Activated naive CD4-positive, alpha-beta T cell treated with anti-CD3 and anti-CD28 coated beads, Interleukin-2, amount 50 U/mL, for 24 hours (primary cell): ENCODE data around the gene CDC6.

Source experiments
- H3K27ac Mint-ChIP-seq: one replicate; pipeline ENCODE4 v1.8.0; 2021; ENCODE audit warnings: mild to moderate bottlenecking, mixed read lengths
- H3K27me3 Mint-ChIP-seq: one replicate; pipeline ENCODE4 v1.8.0; 2021; ENCODE audit warnings: mixed read lengths
- H3K36me3 Mint-ChIP-seq: one replicate; pipeline ENCODE4 v1.8.0; 2021; ENCODE audit warnings: mixed read lengths
- H3K4me1 Mint-ChIP-seq: one replicate; pipeline ENCODE4 v1.8.0; 2021; ENCODE audit warnings: mixed read lengths
- H3K4me3 Mint-ChIP-seq: one replicate; pipeline ENCODE4 v1.8.0; 2021; ENCODE audit warnings: mild to moderate bottlenecking, mixed read lengths
- H3K9me3 Mint-ChIP-seq: one replicate; pipeline ENCODE4 v1.8.0; 2021; ENCODE audit warnings: mixed read lengths

Gene CDC6

GRCh38 chr17:40322358-40323315 is 35.0 kb downstream of the CDC6 start:
- Mint-ChIP-seq H3K4me3 (peak overlapping the region; percentile 97), H3K27ac (peak overlapping the region; percentile 99), H3K27me3 (no peaks in the 10 kb centered on the region), H3K4me1 (peaks cover 68% of the 10 kb centered on the region), H3K9me3 (no peaks in the 10 kb centered on the region), H3K36me3 (peaks cover 2% of the 10 kb centered on the region)

GRCh38 chr17:40323391-40324381 is 36.0 kb downstream of the CDC6 start:
- Mint-ChIP-seq H3K4me3 (peak overlapping the region; percentile 97), H3K9me3 (no peaks in the 10 kb centered on the region), H3K4me1 (peaks cover 73% of the 10 kb centered on the region), H3K36me3 (peaks cover 4% of the 10 kb centered on the region), H3K27me3 (no peaks in the 10 kb centered on the region), H3K27ac (peak overlapping the region; percentile 99)

- no peaks in the 10 kb centered on the region for H3K27me3 Mint-ChIP-seq
- peak overlapping the region; percentile 97 for H3K4me3 Mint-ChIP-seq
- H3K9me3 Mint-ChIP-seq: no peaks in the 10 kb centered on the region
- H3K36me3 Mint-ChIP-seq: peaks cover 1% of the 10 kb centered on the region
- peak overlapping the region; percentile 87 for H3K27ac Mint-ChIP-seq
- H3K4me1 Mint-ChIP-seq: peaks cover 79% of the 10 kb centered on the region
Measured at GRCh38 chr17:40325156-40326013, 37.7 kb downstream of the CDC6 start.

DNA sequence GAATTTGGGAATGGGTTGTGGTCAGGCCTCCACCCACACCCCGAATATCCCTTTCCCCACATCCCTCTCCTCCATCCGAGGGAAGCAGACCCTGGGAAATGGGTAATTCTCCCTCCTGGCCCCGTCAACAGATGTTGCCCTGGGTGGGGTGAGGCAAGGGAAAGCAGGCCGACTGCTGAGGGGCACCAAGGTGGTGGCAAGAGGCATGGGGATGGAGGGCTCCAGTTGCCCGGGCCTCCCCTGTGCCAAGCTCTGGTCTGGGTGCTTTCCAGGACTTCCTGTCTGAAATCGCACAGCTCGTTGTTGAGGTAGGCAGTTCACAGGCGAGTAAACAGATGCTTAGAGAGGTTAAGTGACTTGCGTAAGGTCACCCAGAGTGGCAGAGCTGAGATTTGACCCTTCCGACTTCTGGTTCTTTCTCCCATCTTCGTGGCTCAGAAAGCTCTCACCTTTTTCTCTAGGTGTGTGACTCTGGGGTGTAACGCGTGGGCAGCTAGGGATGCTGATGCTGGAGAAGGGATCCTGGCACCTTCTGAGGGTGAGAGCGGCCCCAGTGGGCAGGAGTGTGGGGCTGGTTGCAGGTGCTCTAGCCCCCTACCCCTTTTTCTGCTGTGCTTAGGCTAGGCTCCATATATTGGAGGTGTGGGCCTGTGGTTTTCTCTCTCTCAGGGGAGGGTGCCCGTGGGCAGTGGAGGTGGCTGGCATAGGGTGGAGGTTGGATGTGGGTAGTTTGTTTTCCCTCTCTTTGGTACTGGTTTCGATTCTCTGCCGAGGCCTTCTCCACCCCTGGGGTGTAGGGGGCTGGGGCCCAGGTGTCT is 38.5 kb downstream of the CDC6 start:
- Mint-ChIP-seq H3K4me3 (peak overlapping the region; percentile 86), H3K36me3 (peaks cover 2% of the 10 kb centered on the region), H3K27me3 (no peaks in the 10 kb centered on the region), H3K4me1 (peaks cover 85% of the 10 kb centered on the region), H3K9me3 (no peaks in the 10 kb centered on the region), H3K27ac (peak overlapping the region; percentile 87)

- Mint-ChIP-seq H3K27ac (peak overlapping the region; percentile 87), H3K4me3 (peak overlapping the region; percentile 86), H3K27me3 (no peaks in the 10 kb centered on the region), H3K9me3 (no peaks in the 10 kb centered on the region), H3K36me3 (peaks cover 6% of the 10 kb centered on the region), H3K4me1 (peaks cover 85% of the 10 kb centered on the region)
Measured at GRCh38 chr17:40326832-40327199, 39.1 kb downstream of the CDC6 start.

- H3K4me1 Mint-ChIP-seq: peaks cover 85% of the 10 kb centered on the region
- peaks cover 6% of the 10 kb centered on the region for H3K36me3 Mint-ChIP-seq
- H3K4me3 Mint-ChIP-seq: peak overlapping the region; percentile 86
- no peaks in the 10 kb centered on the region for H3K27me3 Mint-ChIP-seq
- H3K27ac Mint-ChIP-seq: peak overlapping the region; percentile 70
- H3K9me3 Mint-ChIP-seq: no peaks in the 10 kb centered on the region
Measured at GRCh38 chr17:40327244-40327729, 39.6 kb downstream of the CDC6 start.

GRCh38 chr17:40327735-40328385 is 40.2 kb downstream of the CDC6 start:
- Mint-ChIP-seq H3K4me1 (peaks cover 89% of the 10 kb centered on the region), H3K36me3 (peaks cover 6% of the 10 kb centered on the region), H3K4me3 (peak overlapping the region; percentile 86)

DNA sequence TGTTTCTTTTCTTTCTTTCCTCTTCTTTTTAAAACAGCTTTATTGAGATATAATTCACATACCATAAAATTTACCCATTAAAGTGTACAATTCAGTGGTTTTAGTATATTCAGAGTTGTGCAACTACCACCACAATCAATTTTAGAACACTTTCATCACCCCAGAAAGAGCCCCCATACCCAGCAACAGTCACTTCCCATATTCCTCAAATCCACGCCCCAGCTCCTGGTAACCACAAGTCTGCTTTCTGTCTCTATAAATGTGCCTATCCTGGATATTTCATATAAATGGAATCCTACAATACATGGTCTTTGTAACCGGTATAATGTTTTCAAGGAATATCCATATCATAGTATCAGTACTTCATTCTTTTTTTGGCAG is 40.7 kb downstream of the CDC6 start:
- Mint-ChIP-seq H3K4me1 (peaks cover 89% of the 10 kb centered on the region), H3K9me3 (no peaks in the 10 kb centered on the region), H3K4me3 (peak overlapping the region; percentile 37), H3K27ac (peak overlapping the region; percentile 36), H3K36me3 (peaks cover 10% of the 10 kb centered on the region), H3K27me3 (no peaks in the 10 kb centered on the region)

More at GRCh38 chr17:40327735-40328385, 40.2 kb downstream of the CDC6 start:
- Mint-ChIP-seq H3K9me3 (no peaks in the 10 kb centered on the region), H3K27ac (peak overlapping the region; percentile 70), H3K27me3 (no peaks in the 10 kb centered on the region)

- H3K4me3 Mint-ChIP-seq: peak overlapping the region; percentile 19
- peak overlapping the region; percentile 65 for H3K27ac Mint-ChIP-seq
- H3K9me3 Mint-ChIP-seq: no peaks in the 10 kb centered on the region
- peaks cover 92% of the 10 kb centered on the region for H3K4me1 Mint-ChIP-seq
- peaks cover 12% of the 10 kb centered on the region for H3K36me3 Mint-ChIP-seq
- H3K27me3 Mint-ChIP-seq: no peaks in the 10 kb centered on the region
Measured at GRCh38 chr17:40329839-40330794, 42.4 kb downstream of the CDC6 start.

DNA sequence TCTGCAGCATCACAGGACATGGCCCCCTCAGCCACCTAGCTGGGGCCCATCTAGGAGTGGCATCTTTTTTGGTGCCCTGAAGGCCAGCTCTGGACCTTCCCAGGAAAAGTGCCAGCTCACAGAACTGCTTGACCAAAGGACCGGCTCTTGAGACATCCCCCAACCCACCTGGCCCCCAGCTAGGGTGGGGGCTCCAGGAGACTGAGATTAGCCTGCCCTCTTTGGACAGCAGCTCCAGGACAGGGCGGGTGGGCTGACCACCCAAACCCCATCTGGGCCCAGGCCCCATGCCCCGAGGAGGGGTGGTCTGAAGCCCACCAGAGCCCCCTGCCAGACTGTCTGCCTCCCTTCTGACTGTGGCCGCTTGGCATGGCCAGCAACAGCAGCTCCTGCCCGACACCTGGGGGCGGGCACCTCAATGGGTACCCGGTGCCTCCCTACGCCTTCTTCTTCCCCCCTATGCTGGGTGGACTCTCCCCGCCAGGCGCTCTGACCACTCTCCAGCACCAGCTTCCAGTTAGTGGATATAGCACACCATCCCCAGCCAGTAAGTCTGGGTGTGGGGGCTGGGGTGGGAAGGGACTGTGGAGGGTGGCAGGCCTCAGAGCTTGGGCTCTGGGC is 43.3 kb downstream of the CDC6 start:
- peak overlapping the region; percentile 65 for H3K27ac Mint-ChIP-seq
- no peaks in the 10 kb centered on the region for H3K9me3 Mint-ChIP-seq
- H3K36me3 Mint-ChIP-seq: peaks cover 12% of the 10 kb centered on the region

DNA sequence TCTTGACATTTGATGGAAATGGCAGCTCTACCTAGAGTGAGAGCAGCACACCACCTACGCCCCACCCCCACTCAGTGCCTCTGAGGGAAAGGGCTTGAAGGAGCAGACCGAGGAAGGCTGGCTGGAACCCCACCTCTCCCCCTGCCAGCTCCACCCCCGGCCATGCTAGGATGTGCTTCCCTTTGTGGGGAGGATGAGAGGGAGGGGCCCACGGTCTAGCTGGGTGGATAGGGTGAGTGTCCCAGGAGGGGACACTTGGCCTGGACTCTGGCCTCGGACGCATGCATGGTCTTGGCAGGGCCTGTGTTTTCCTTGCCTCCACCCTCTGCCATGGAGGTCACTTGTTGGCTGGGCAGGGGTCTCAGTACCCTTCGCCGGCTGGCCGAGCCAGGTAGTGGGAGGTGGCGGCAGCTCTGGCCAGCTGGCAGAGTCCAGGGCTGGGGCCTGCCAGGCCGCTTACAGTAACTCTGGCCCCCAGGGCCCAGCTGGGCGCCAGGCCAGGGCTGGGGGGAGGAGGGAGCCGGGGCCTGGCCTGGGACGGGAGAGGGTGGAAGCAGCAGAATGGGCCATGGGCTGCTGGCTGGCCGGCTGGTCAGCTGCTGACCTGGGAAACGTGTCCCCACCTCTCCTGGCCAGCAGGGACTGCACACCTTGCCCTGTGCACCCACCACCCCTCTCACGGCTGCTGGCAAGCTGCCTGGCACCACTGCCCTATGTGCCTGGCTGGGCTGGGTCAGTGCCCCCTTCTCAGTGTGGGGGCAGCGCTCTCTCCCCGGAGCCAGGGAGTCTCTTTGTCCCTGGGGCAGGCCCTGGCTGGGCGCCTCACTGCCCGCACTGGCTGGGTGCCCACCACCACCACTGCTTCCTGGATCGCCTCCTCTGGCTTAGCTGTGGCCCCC is 44.3 kb downstream of the CDC6 start:
- H3K4me3 Mint-ChIP-seq: peak overlapping the region; percentile 59
- no peaks in the 10 kb centered on the region for H3K27me3 Mint-ChIP-seq
- H3K9me3 Mint-ChIP-seq: no peaks in the 10 kb centered on the region
- H3K4me1 Mint-ChIP-seq: peaks cover 79% of the 10 kb centered on the region
- H3K27ac Mint-ChIP-seq: no peak overlapping the region
- peaks cover 12% of the 10 kb centered on the region for H3K36me3 Mint-ChIP-seq

More for the DNA sequence above, 43.3 kb downstream of the CDC6 start:
- Mint-ChIP-seq H3K4me1 (peaks cover 86% of the 10 kb centered on the region), H3K27me3 (no peaks in the 10 kb centered on the region), H3K4me3 (peak overlapping the region; percentile 59)
